C4-2B (cell line): ENCODE results near the gene ZRANB2.

Experiments
- CTCF ChIP-seq: fragments of 450-650 bp; conservative IDR thresholded peaks from 2 replicates; pipeline ENCODE4 v1.5.1; 2017; ENCODE audit warnings: mild to moderate bottlenecking
- ZFX ChIP-seq: fragments of 450-650 bp; IDR thresholded peaks from 2 replicates; pipeline ENCODE4 v1.6.1; 2017

DNA sequence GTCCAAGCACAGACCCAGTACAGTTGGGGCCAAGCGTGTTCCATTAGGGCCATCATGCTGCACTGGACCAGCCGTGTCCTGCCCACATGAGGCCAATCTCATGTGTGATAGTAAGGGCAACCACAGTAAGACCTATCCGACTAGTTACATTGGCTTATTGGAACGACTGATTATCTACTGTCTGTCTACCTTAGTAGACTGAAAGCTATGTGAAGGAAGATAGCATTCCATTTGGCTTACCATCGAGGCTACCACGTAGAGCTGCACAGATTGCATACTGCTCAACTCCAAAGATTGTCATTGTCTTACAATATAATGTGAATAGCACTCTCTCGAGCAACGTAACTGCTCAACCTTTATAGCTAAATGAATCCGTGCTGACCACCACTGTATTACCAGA, 43.8 kb downstream of the ZRANB2 start:
- TF ChIP-seq CTCF (no peak), ZFX (no peak)
